CD4-positive, alpha-beta T cell treated with Interleukin-12 subunit alpha and Interleukin-12 subunit beta, for 1 hour (primary cell): ENCODE measurements around the gene UCP3.
A peak's percentile ranks its signal among the peaks of the same experiment; 100 is the strongest.
"Not testable (repeated sequence)": the region's sequence is repeated elsewhere in the genome, so short reads cannot be mapped to it uniquely, and the experiment has no call there.

Experiments
- DNase-seq: peaks from one replicate; pipeline ENCODE4 v3.0.0-alpha.2; 2020

Gene UCP3

DNA sequence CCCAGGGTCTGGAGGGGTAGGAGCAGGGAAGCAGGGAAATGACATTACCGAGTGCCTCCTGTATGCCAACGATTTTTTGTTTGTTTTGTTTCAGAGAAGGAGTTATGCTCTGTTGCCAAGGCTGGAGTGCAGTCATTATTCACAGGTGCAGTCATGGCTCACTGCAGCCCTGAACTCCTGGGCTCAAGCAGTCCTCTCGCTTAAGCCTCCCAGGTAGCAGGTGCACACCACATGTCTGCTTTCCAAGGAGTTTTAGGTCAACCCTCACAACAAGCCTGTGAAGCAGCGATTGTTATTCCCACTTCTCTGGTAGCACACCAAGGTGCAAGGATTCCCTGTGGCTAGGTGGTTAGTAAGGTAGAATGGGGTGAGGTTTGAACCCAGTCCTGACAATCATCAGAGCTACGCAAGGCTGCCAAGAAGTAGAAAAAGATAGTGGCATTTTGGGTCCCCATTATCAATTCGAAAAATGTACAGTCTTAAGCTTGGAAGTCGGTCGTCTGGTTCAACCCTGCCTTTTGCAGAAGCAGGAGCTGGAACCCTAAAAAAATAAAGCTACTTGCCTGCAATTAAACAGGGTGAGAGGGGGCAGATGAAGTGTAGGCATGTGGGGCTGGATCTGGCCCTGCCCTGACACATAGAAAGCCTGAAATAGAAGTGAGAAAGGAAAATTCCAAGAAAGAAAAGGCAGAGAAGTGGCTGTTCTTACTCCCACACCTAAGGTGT is 9.1 kb downstream of the UCP3 start:
- DNase-seq = no peak

GRCh38 chr11:73998846-73999575 is 9.9 kb downstream of the UCP3 start:
- DNase-seq = no peak

DNA sequence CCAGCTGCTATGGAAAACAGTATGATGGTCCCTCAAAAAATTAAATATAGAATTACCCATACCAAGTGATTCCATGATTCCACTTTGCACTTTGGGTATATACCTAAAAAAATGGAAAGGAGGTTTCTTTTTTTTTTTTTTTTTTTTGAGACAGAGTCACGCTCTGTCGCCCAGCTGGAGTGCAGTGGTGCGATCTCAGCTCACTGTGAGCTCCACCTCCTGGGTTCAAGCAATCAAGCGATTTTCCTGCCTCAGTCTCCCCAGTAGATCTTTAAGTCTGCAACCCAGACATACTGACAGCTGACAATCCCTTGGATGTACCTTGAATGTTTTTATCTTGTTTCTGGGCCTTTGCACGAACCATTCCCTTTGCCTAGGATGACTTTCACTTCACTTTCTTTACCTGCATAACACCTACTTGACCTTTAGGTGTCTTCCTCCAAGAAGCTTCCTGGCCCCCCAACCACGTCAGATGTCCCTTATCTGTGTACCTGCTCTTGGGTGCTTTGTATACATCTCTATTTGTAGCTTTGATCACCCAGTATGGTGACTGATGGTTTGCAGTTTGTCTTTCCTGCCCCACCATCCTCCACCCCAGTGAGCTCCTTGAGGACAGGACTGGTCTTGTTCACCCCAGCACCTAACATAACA is 11.6 kb downstream of the UCP3 start:
- DNase-seq = no peak

GRCh38 chr11:73996161-73996747 is 12.6 kb downstream of the UCP3 start:
- no peak for DNase-seq

DNA sequence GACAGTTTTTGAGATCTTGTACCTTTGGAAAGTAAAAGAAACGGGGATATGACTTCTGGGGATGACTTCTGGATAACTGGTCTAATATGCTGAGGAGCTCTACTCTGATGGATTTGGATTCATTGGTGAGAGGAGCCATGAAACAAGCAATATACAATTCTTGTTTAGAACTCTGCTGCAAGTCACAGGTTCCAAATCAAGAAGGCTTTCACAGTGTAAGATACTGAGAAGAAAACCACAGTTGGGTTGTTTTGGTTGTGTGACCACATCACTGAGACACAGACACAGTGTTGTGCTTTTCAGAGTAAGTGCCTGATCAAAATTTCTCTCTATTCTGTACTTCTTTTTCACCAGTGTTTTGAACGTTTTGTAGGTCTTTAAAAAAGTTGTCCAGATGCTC is 13.2 kb downstream of the UCP3 start:
- peak; percentile 83 for DNase-seq

DNA sequence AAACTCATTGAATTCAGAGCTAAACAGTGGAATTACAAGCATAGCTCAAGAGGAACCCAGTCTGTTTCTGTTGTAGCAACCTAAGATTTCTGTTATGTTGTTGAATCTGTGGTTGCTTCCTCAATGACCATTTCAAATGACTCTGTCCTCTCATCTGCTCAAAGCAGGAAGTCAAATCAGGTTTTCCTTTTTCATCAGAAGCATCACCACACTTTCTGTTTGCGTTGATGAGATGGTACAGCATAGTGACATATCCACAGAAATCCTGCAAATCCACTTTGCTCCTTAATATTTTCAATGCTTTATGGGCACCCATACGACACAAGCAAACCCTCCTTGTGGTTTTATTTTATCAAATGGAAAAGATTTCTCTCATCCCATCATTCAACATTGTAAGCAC is 13.6 kb downstream of the UCP3 start:
- DNase-seq = peak; percentile 86

DNA sequence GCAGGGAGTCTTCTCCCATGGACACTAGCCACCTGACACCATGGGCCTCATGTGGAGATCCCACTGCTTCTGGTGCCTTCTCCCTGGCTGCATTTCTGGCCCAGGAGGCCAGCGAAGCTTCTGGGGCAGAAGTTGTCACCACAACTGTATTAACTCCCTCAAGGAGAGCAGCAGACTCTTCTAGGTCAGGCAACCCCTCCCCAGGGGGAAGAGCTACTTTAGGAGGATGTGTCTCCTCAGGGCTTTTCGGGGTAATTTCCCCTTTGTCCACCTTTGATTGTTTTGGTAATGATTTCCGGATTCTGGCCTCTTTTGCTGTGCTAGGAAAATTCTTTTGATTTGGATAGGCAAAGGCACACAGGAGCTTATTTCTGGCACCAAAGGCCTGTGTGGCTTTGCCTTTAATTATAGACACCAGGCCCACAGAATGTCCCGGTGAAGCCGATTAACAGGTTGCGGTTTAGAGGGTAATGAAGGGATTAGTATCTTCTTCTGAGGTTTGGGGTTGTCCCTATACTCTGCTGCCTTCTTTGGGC is 17.3 kb downstream of the UCP3 start:
- DNase-seq = peak; percentile 48

DNA sequence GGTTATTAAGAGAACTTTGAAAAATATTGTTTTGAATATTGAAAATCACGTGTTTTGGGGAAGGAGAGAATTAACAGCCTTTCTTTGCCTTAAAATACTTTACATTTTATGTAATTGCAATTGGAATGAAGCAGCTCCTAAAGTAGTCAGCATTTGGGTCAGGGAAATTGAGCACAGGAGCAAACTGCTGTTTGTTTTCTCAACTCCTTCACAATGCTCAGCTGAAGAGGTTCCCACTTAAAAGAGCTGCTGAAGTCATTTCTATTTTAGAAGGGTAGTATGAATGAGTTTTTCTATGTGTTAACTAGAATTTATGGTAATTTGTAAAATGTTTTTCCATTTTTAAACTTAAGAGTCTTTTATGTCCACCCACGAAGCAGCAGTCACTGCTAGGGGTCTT is 18.2 kb downstream of the UCP3 start:
- no peak for DNase-seq

GRCh38 chr11:73989156-73989555 is 19.7 kb downstream of the UCP3 start:
- DNase-seq = peak; percentile 25

DNA sequence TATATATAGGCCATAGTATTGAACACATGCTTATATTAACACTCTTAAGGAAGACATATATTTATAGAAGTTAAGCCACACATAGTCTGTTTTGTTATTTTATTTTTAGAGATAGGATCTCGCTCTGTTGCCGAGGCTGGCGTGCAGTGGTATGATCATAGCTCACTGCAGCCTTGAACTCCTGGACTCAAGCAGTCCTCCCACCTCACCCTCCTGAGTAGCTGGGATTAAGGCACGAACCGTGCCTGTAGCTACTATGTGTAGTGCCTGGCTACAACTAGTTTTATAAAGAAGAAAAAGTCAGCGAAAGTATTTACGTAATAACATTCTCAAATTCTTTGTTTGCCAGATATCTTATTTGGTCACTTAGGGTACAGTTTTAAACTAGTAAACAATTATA is 20.7 kb downstream of the UCP3 start:
- no peak for DNase-seq

- not testable (repeated sequence) for DNase-seq
Observed at GRCh38 chr11:73985661-73986060, 23.2 kb downstream of the UCP3 start.

DNA sequence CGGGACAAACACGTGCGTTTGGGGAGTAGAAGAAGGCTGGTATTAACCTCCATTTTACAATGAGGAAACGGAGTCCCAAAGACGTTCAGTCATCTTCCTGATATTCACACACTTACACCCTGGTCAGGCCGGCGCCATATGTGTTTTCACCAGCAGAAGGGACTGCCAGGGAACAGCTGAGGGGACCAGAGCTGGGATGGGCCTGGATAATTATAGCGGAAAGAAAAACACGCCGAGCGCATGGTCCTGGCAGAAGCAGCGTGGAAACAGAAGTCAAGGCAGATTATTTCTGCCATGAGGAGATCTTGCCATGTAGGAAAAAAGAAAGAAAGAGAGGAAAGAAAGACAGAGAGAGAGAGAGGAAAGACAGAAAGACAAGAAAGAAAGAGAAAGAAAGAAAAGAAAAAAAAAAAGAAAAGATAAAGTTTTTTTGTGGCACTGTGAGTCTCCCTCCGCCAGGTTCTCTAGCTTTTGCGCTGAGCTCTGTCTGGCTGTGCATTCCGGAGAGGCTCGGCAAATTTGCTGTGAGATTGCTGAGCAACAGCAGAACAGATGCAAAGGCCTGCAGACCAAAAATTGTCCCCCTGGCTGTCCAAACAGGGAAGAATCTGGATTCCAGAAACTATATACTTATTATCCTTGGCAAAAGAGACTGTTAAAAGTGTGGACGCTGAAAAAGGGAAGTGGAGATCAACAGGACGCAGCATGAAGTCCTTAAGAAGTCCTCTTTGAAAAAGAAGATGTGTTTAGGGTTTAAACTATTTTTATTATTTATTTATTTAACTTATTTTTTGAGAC is 24.9 kb downstream of the UCP3 start:
- DNase-seq = peak; percentile 39

DNA sequence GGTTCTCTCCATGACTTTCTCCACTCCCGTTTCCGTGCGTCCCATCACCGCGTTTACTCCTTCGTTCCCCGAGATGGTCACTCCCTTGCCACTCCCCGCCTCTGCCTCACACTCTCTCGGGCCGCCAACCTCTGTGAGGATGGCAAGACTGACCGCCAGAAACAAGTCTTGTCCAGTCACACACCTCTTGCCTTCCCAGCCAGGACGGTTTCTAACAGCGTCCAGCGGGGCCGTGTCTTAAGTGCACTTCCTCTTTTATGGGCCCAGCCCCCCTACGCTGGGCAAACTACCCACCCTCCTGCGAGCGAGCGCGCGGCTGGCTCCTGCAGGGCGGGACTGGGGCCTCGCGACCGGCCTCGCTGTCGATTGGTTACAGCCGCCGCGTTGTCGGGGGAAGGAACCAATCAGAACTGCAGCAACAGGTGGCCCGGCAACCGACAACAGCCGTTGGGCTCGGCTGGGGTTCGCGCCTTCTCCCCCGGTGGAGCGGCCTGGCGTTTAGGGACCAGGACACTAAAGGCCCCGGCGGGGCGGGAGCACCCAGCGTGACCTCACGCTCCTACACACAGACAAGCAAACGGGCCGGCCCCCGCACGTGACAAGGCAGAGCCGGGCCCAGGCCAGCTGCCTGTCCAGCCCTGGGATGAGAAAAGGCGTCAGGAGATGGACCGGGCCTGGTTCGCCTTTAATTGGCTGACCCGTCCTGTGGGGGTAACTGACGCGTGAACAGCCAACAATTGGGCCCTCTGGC is 25.7 kb downstream of the UCP3 start:
- DNase-seq = peak; percentile 96

DNA sequence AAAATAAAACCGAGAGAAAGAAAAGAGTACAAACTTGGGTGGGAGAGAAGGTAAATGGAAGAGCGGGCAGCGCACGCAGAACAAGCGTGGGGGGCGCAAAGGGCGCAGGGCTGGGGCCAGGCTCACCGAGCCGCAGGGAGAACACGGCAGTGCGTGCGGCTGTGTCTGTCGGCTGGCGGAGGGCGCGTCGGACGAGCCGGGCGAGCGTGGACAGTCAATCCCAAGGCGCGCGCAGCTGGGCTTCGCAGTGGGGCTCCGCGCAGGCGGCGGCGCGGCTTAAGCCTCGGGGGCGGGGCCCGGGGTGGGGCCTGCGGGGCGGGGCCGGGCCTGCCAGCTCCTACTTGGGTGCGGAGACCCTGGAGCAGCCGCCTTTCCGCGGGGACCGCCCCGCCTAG is 26.3 kb downstream of the UCP3 start, which contains the start of gene UCP2:
Gene UCP2 (minus strand): TSS at position 249 of the 395 bp plus-strand sequence. CDS start 4,465 bp downstream, outside the sequence.
- peak; percentile 90 for DNase-seq

DNA sequence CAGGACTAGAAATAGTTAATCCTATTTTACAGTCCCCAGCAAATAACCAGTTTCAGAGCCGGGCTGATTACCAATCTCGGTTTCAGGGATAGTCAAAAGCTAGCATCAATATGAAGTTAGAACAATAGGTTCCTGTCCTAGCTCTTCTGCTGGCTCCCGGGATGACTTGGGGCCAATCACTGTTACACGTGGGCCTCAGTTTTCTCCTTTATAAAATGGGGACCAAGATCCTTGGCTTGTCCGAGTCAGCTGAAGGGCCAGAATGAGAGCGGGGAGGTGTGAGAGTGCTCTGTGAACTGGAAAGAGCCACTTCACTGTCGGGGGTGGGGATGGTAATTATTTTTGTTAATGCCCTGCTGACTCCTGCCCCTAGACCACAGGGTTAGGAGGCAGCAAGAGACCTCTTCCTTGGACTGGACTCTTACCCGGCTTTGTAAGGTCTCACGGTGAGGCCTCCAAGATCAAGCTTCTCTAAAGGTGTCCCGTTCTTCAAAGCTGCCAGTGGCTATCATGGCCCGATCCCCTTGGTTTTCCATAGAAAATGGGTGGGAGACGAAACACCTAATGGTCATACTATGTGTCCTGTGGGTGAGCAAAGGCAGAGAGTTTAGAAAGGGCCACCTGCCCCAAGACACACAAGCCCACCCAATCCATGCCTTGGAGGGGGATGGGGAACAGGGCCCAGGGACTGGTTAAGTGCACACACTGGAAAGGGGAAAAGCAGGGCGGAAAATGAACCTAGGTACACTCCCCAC is 27.7 kb downstream of the UCP3 start:
- DNase-seq = peak; percentile 30

DNA sequence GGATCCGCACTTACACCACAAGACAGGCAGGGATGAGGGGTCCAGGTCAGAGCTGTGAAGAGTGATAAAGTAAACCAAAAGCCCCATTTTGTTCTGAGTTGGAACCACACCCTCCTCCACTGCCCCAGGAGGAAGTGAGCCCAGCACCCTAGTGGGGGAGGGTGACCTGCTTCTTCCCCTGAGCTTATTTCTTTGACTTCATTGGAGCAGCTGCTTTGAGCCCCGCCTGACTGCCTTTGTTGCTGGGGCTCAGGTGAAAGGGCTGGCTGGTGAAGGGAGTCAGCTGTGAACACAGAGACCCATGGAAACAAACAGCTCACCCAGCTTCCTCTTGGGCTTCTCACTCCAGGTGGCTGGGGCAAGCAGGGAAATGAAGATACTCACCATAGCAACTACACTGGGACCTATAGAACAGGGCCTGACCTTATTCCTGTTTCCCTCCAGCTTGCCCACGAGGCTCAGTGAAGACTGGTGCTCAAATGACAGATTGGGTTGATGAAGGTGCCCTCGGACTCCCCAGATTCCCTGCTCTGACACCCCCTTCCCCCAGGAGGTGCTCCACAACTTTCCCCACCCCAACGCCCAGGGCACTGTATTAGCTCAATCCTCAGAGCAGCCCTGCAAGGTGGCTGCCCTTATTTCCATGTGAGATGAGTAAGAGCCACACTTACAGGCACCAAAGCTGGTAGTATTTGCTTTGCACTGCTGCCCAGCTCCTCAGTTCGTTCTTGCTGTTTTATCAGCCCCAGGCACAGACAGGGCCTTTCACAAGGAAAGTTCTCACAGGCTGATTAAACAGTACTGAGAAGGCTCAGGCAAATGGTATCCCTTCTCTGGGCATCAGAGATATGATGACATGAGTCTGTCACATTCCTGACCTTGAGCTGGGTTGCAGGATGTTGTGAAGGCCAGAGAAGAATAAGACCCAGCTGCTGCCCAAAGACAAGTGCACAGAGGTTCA is 28.6 kb downstream of the UCP3 start:
- peak; percentile 91 for DNase-seq

DNA sequence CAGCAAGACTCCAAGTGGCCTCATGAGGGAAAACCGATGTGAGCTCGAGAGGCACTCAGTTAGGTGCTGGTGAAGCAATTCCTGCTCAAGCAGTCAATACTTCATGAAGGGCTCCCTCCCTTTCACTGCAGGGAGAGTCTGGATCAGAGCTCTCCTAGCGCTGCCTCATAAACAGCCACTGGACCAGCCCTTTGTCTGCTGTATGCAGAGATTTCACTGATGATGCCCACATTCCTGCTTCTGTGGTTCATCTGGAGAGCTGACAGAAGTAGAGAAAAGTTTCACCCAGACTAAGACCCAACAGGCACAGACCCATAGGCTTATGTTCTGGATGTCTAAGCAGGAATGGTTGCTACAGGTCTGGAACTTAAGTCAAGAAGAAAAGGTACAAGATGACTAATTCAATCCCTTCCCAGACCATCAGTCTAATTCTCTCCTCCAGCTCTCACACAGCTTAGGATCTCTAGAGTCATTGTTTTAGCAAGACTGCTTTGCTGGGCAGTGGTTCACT is 30.3 kb downstream of the UCP3 start:
- no peak for DNase-seq

- DNase-seq = no peak
Observed at GRCh38 chr11:73977856-73978519, 30.9 kb downstream of the UCP3 start.
